ENCODE results near the gene NXPH2. TPM values are rescaled to one million over a fixed set of nuclear protein-coding genes. Genes with fewer than 3 reads are reported as not detected.

The NXPH2 gene
- polyA plus RNA-seq, 1 of the 3 experiments (the other 2 are of a cell fraction), result not detected

DNA sequence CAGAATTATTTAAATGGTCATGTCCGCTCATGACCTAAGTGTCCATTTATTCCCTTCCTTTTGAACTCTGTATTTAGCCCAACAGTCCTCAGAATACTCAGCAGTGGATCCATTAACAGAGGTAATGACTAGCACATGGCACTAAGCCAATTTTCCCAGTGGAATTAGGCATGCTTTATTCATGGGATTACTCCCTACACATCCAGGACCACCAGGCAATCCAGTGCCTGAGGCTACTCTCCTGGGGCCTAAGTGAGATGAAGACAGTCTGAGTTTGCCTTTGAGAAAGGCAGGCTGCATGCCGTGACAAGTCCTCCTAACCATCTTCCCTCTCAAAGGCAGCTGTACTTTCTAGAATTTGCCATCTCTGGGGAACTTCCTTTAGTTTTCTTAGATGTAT, 150.0 kb downstream of the NXPH2 start:
- 79% methylated on average over 2 of the region's 2 CpGs for WGBS (ENCODE audit: low lambda C conversion rate)
- Histone ChIP-seq H3F3A (replicated peaks; ENCODE audit: insufficient read depth) (no peaks in the 10 kb centered on the region), H3K27me3 (ENCODE audit: insufficient read depth) (no peaks in the 10 kb centered on the region), H3K9ac (no peak overlapping the region), H3K9me3 (no peaks in the 10 kb centered on the region), H3K79me2 (ENCODE audit: insufficient read depth) (no peaks in the 10 kb centered on the region), H3K9me2 (no peaks in the 10 kb centered on the region), H4K20me1 (ENCODE audit: insufficient read depth) (no peaks in the 10 kb centered on the region), H2AFZ (ENCODE audit: low read depth) (no peak overlapping the region), H3K4me3 (ENCODE audit: low read depth in 2 of 2, low read length in 1 of 2) (no peak overlapping the region), H3K4me2 (no peak overlapping the region), H3K27ac (ENCODE audit: low read depth in 2 of 2, low read length in 1 of 2) (no peak overlapping the region), H3K36me3 (replicated peaks in 1 of 2; ENCODE audit: control insufficient read depth in 1 of 2, insufficient read depth in 2 of 2, low read length in 1 of 2) (no peaks in the 10 kb centered on the region), H3K4me1 (ENCODE audit: control insufficient read depth in 1 of 2, insufficient read depth in 2 of 2, low read depth in 1 of 2, low read length in 1 of 2) (no peaks in the 10 kb centered on the region)
- ChIA-PET CTCF (no interaction called here), POLR2A (no interaction called here)
- DNase-seq, result no peak
- TF ChIP-seq EP300 (IDR thresholded peaks at IDR 0.05; ENCODE audit: borderline replicate concordance in 1 of 2, low read depth in 1 of 2, low read length in 1 of 2), result no peak

DNA sequence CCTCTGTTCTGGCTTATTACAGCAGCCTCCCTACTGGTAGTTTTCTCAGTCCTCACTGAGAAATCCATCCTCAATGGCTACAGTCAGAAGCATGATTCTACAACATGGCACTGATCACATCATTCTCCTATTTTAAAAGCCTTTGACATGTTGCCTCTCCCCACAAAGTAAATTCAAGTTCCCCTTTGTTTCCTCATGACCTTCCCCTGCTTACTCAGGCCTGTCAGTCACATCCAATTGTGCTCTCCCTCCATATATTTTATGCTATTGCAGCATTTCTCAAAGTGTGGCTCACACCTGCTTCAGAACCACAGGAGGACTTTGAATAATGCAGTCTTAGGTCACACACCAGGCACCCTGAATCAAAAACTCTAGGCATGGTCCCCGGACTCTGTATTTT, 154.0 kb downstream of the NXPH2 start:
- H3K36me3 ChIP-seq (replicated peaks in 1 of 2; ENCODE audit: control insufficient read depth in 1 of 2, insufficient read depth in 2 of 2, low read length in 1 of 2), result no peaks in the 10 kb centered on the region
- TF ChIP-seq RXRA (IDR thresholded peaks at IDR 0.05; ENCODE audit: borderline replicate concordance, low read depth), result no peak
- no peak for TF ChIP-seq SIN3A (IDR thresholded peaks at IDR 0.05; ENCODE audit: borderline replicate concordance, low read depth, low read length)
- no peak for TF ChIP-seq FOXM1 (IDR thresholded peaks at IDR 0.05; ENCODE audit: low read depth)
- no peak for TF ChIP-seq RFX5 (IDR thresholded peaks at IDR 0.05; ENCODE audit: low read length)
- no peak for TF ChIP-seq ZBTB33 (IDR thresholded peaks at IDR 0.05; ENCODE audit: borderline replicate concordance, low read depth)
- TF ChIP-seq, protein P1, sequence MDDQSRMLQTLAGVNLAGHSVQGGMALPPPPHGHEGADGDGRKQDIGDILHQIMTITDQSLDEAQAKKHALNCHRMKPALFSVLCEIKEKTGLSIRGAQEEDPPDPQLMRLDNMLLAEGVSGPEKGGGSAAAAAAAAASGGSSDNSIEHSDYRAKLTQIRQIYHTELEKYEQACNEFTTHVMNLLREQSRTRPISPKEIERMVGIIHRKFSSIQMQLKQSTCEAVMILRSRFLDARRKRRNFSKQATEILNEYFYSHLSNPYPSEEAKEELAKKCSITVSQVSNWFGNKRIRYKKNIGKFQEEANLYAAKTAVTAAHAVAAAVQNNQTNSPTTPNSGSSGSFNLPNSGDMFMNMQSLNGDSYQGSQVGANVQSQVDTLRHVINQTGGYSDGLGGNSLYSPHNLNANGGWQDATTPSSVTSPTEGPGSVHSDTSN (IDR thresholded peaks at IDR 0.05), result no peak
- TF ChIP-seq POLR2AphosphoS5 (IDR thresholded peaks at IDR 0.05; ENCODE audit: low read depth, low read length), result no peak
- no peak for TF ChIP-seq TCF12 (IDR thresholded peaks at IDR 0.05)
- TF ChIP-seq SMC3 (IDR thresholded peaks at IDR 0.05; ENCODE audit: low read depth, low read length), result no peak
- TF ChIP-seq RAD21 (IDR thresholded peaks at IDR 0.05; ENCODE audit: low read length), result no peak
- TF ChIP-seq, protein P2, sequence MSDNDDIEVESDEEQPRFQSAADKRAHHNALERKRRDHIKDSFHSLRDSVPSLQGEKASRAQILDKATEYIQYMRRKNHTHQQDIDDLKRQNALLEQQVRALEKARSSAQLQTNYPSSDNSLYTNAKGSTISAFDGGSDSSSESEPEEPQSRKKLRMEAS (IDR thresholded peaks at IDR 0.05; ENCODE audit: low read depth), result no peak
- TF ChIP-seq CHD2 (IDR thresholded peaks at IDR 0.05; ENCODE audit: low read length, partially characterized antibody), result no peak
- no peak for TF ChIP-seq NRF1 (IDR thresholded peaks at IDR 0.05; ENCODE audit: low read depth, low read length)
- TF ChIP-seq USF2 (IDR thresholded peaks at IDR 0.05; ENCODE audit: borderline replicate concordance, low read depth, low read length), result no peak
- H3K27ac ChIP-seq (ENCODE audit: low read depth in 2 of 2, low read length in 1 of 2), result no peak overlapping the region
- no peaks in the 10 kb centered on the region for H3F3A ChIP-seq (replicated peaks; ENCODE audit: insufficient read depth)
- no peaks in the 10 kb centered on the region for H3K9me2 ChIP-seq
- ChIA-PET CTCF (interaction anchor here (1.3 kb wide), 1 partner anchor 161 kb away, joined by 3 read pairs; no protein-coding TSS in a partner anchor), POLR2A (no interaction called here)
- no peaks in the 10 kb centered on the region for H3K79me2 ChIP-seq (ENCODE audit: insufficient read depth)
- no peaks in the 10 kb centered on the region for H4K20me1 ChIP-seq (ENCODE audit: insufficient read depth)
- DNase-seq, result no peak
- no peak overlapping the region for H2AFZ ChIP-seq (ENCODE audit: low read depth)
- no peaks in the 10 kb centered on the region for H3K4me1 ChIP-seq (ENCODE audit: control insufficient read depth in 1 of 2, insufficient read depth in 2 of 2, low read depth in 1 of 2, low read length in 1 of 2)
- no peak overlapping the region for H3K4me3 ChIP-seq (ENCODE audit: low read depth in 2 of 2, low read length in 1 of 2)
- WGBS (ENCODE audit: low lambda C conversion rate), result 75% methylated on average over 1 of the region's 1 CpG
- no peak overlapping the region for H3K4me2 ChIP-seq
- H3K9ac ChIP-seq, result no peak overlapping the region
- H3K9me3 ChIP-seq, result no peaks in the 10 kb centered on the region
- H3K27me3 ChIP-seq (ENCODE audit: insufficient read depth), result no peaks in the 10 kb centered on the region
